Upper lobe of right lung (tissue), 1 donor: ENCODE data around the gene USP24. TPM values are rescaled to one million over a fixed set of nuclear protein-coding genes. Genes with fewer than 3 reads are reported as not detected.
A peak's percentile ranks its signal among the peaks of the same experiment; 100 is the strongest.

Experiments used
- ATAC-seq: fragments of 200-7000 bp; cut with Tn5 transposase; one replicate; pipeline ENCODE4 v1.9.1; 2020; ENCODE audit warnings: mild to moderate bottlenecking, moderate library complexity
- DNase-seq: peaks from one replicate; pipeline ENCODE4 v3.0.0-alpha.2; 2020
- H3K27ac ChIP-seq: fragments of 200-600 bp; one replicate; pipeline ENCODE4 v1.8.0; 2022
- H3K27me3 ChIP-seq: fragments of 200-600 bp; one replicate; pipeline ENCODE4 v1.8.0; 2022; ENCODE audit warnings: mild to moderate bottlenecking
- H3K36me3 ChIP-seq: fragments of 200-600 bp; one replicate; pipeline ENCODE4 v1.8.0; 2022
- H3K4me1 ChIP-seq: fragments of 200-600 bp; one replicate; pipeline ENCODE4 v1.8.0; 2022
- H3K4me3 ChIP-seq: fragments of 200-600 bp; one replicate; pipeline ENCODE4 v1.8.0; 2022; ENCODE audit warnings: mild to moderate bottlenecking
- H3K9me3 ChIP-seq: fragments of 200-600 bp; one replicate; pipeline ENCODE4 v1.8.0; 2022
- intact Hi-C: fragments of 100-400 bp; cut with DNase I; formaldehyde crosslinking; loops from one replicate; pipeline ENCODE4 v1.11.0; 2022
- total RNA-seq: library from RNA; stranded (reverse); fragmentation: NEBNext Ultra II Directional; extraction: Animal tissue kit (Norgen Biotek cat#: 25700); gene quantifications from one replicate; pipeline ENCODE4 v1.2.1, GENCODE V29; 2021
- TF ChIP-seq, protein P1 (sequence below): fragments of 200-600 bp; IDR thresholded peaks from one replicate; pipeline ENCODE4 v1.8.0; 2022; ENCODE audit warnings: antibody characterized with exemption
- donor health status: DM: no; HTN: yes; CAD: no; lungs with severe emphysema.

USP24 gene
- total RNA-seq, 1 donor from 2014 or later = 39.5 TPM

DNA sequence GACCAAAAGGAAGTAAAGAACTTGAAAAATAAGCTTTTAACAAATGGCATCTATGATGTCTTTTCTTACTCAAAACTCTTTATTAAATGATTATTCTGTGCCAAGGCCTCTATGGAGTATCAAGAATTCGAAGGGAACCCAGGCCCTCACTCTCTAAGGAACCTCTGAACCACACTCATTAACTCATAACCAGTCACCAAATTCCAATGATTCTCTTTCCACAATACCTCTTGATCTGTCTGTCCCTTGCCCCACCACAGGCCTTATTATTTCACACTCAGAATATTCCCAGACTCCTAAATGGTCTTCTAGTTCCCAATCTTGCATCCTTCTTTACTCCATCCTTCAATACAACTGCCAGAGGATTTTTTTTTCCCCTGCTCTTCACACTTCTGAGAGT lies 138.8 kb downstream of the USP24 start:
- ATAC-seq (no peak), DNase-seq (no peak)
- Histone ChIP-seq H3K27ac (no peak overlapping the region), H3K4me1 (no peaks in the 10 kb centered on the region), H3K27me3 (no peaks in the 10 kb centered on the region), H3K4me3 (no peak overlapping the region), H3K9me3 (no peaks in the 10 kb centered on the region), H3K36me3 (peaks cover 98% of the 10 kb centered on the region)
- intact Hi-C loops = no loop called here
- TF ChIP-seq, protein P1, sequence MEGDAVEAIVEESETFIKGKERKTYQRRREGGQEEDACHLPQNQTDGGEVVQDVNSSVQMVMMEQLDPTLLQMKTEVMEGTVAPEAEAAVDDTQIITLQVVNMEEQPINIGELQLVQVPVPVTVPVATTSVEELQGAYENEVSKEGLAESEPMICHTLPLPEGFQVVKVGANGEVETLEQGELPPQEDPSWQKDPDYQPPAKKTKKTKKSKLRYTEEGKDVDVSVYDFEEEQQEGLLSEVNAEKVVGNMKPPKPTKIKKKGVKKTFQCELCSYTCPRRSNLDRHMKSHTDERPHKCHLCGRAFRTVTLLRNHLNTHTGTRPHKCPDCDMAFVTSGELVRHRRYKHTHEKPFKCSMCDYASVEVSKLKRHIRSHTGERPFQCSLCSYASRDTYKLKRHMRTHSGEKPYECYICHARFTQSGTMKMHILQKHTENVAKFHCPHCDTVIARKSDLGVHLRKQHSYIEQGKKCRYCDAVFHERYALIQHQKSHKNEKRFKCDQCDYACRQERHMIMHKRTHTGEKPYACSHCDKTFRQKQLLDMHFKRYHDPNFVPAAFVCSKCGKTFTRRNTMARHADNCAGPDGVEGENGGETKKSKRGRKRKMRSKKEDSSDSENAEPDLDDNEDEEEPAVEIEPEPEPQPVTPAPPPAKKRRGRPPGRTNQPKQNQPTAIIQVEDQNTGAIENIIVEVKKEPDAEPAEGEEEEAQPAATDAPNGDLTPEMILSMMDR = no peak

- intact Hi-C loops = no loop called here
- Histone ChIP-seq H3K27ac (no peak overlapping the region), H3K9me3 (no peaks in the 10 kb centered on the region), H3K4me1 (no peaks in the 10 kb centered on the region), H3K4me3 (no peak overlapping the region), H3K36me3 (peaks cover 97% of the 10 kb centered on the region), H3K27me3 (no peaks in the 10 kb centered on the region)
- ATAC-seq (no peak), DNase-seq (no peak)
- TF ChIP-seq, protein P1 = no peak
Measured at GRCh38 chr1:55074455-55074854, 140.7 kb downstream of the USP24 start.

DNA sequence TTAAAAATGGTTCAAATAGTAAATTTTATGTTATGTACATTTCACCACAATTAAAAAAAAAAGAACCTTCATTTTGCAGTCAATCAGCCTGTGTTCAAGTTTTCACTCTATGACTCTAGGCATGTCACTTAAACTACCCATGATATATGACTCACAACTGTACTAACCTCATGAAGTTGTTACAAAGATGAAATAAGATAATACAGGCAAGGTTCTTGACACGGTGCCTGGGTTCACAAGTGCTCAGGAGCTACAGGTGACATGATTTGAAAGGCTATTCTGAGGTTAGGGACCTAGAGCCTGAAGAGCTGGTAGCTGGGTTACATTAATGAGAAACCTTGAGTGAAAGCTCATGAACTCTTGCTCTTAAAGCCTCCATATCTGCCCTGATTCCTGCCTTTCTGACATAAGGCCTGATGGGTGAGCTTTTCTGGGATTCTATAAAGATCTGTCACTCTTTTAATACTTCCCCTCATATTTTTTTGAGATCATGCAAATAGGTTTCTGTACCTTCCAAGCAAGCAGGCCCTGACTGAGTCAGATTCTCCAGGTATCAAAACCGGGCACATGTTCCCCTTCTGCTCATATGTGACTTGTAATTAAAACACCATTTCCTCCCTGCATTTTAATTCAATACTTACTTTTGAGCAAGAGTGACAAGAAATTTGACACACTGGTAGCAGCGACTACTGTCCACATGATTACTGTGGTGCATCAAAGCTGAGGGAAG lies 141.8 kb downstream of the USP24 start:
- no peak for DNase-seq
- no peak overlapping the region for H3K27ac ChIP-seq
- no peaks in the 10 kb centered on the region for H3K4me1 ChIP-seq
- TF ChIP-seq, protein P1 = no peak
- no peaks in the 10 kb centered on the region for H3K9me3 ChIP-seq
- no peak for ATAC-seq
- peaks cover 96% of the 10 kb centered on the region for H3K36me3 ChIP-seq
- intact Hi-C loops = no loop called here
- H3K27me3 ChIP-seq = no peaks in the 10 kb centered on the region
- no peak overlapping the region for H3K4me3 ChIP-seq

DNA sequence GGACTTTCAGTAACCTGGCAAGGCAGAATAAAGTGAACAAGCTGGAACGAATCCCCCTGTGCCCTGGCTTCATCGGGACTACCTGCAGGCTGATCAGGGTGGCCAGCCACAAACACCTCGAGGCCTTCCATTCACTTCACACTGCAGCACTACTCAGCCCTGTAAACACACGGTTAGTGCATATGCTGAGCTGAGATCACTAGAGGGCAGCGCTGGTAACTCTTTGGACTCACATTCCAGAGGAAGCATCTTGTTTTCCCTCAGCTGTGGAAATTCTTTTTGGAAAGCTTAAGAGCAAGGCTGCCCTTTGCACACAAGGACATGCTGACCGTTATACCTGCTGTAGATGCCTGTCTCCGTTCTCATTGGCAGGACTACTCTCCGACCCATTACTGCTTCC lies 143.7 kb downstream of the USP24 start:
- ATAC-seq (peak; percentile 79), DNase-seq (no peak)
- Histone ChIP-seq H3K27ac (no peak overlapping the region), H3K9me3 (no peaks in the 10 kb centered on the region), H3K36me3 (peaks cover 96% of the 10 kb centered on the region), H3K4me1 (no peaks in the 10 kb centered on the region), H3K4me3 (no peak overlapping the region), H3K27me3 (no peaks in the 10 kb centered on the region)
- TF ChIP-seq, protein P1 = peak; percentile 16
- intact Hi-C loops = no loop called here

- Histone ChIP-seq H3K9me3 (no peaks in the 10 kb centered on the region), H3K4me1 (no peaks in the 10 kb centered on the region), H3K36me3 (peaks cover 87% of the 10 kb centered on the region), H3K27ac (no peak overlapping the region), H3K4me3 (no peak overlapping the region), H3K27me3 (no peaks in the 10 kb centered on the region)
- DNase-seq (no peak), ATAC-seq (no peak)
- intact Hi-C loops = no loop called here
- TF ChIP-seq, protein P1 = no peak
Measured at GRCh38 chr1:55070293-55071164, 144.6 kb downstream of the USP24 start.
